HG03196 (cell line): ENCODE measurements around the gene OXSR1.
"Not testable (repeated sequence)": the region's sequence is repeated elsewhere in the genome, so short reads cannot be mapped to it uniquely, and the experiment has no call there.

Source experiments
- ATAC-seq: cut with Tn5 transposase; IDR thresholded peaks from one replicate; pipeline ENCODE4 v1.9.1; 2021; ENCODE audit not compliant: unreplicated experiment

Gene OXSR1

DNA sequence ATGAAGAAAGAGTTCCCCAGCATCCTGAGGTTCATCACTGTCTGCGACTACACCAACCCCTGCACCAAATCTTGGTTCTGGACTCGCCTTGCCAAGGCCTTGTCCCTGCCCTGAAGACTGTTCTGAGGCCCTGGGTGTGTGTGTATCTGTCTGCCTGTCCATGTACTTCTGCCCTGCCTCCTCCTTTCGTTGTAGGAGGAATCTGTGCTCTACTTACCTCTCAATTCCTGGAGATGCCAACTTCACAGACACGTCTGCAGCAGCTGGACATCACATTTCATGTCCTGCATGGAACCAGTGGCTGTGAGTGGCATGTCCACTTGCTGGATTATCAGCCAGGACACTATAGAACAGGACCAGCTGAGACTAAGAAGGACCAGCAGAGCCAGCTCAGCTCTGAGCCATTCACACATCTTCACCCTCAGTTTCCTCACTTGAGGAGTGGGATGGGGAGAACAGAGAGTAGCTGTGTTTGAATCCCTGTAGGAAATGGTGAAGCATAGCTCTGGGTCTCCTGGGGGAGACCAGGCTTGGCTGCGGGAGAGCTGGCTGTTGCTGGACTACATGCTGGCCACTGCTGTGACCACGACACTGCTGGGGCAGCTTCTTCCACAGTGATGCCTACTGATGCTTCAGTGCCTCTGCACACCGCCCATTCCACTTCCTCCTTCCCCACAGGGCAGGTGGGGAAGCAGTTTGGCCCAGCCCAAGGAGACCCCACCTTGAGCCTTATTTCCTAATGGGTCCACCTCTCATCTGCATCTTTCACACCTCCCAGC lies 24.0 kb upstream of the OXSR1 start:
- ATAC-seq, result no peak

GRCh38 chr3:38141952-38142273 lies 23.4 kb upstream of the OXSR1 start:
- no peak for ATAC-seq

DNA sequence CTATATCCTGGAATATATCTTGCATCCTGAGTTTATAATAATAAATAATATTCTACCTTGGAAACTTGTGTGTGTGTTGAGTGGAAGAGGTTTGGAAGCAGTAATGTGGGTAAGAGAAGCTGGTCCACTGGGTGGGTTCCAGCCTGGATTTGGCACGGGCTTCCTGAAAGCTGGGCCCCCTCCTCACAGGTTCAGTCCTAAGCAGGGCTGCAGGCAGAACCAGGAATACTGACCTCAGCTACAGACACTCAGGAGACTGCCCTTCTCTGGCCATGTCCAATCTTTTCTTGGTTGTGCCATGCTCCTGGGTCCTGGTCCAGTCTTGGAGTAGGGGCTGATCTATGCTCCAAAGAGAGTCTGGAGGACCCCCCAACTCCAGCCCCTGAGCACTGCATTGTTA lies 22.4 kb upstream of the OXSR1 start:
- ATAC-seq, result no peak

DNA sequence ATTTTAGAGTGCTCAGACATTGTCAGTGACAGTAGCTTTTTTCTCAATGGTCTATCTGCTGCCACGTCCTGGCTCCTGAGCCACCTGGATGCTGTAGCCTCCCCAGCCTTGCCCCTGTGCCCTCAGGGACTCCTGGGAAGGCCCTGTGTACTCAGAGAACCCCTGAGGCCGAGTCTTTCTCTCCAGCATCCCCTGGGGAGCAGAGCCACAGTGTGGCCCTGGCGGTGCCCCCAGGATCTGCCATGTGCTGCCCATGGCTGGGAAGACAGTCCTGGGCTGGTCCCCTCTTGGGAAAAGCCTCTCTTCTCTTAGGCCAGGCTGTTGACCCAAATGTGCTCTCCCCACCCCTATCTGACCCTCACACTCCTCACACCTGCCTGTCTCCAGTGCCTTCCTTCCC lies 21.8 kb upstream of the OXSR1 start:
- ATAC-seq, result no peak

DNA sequence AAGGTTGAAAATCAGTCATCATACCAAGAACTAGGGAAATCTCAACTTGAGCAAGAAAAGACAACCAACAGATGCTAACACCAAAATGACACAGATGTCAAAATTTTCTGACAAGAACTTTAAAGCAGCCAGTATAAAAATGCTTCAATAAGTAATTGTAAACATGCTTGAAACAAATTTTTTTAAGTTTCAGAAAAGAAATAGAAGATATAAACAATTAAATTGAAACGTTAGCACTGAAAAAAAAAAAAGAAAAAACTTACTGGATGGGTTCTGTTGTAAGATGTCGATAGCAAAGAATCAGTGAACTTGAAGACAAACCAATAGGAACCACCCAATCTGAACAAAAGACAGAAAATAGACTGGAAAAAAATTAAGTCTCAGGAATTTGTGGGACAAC lies 18.8 kb upstream of the OXSR1 start:
- no peak for ATAC-seq

DNA sequence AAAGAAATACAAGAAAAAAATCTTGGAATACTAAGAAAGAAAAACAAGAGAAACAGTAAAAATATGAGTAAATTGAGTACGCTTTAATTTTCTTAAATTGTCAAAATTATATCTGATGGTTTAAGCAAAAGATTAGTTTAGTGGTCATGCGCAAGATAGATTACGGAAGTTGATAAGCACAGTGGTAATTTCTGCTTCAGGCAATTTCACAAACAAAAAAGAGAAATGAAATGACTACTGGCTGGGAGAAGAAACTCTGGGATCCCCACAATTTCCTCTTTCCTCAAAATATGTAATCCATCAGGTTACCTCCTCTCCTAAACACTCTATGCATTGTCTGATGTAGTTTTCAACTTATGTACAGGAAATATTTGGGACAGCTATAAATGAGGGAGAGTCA lies 17.9 kb upstream of the OXSR1 start:
- no peak for ATAC-seq

DNA sequence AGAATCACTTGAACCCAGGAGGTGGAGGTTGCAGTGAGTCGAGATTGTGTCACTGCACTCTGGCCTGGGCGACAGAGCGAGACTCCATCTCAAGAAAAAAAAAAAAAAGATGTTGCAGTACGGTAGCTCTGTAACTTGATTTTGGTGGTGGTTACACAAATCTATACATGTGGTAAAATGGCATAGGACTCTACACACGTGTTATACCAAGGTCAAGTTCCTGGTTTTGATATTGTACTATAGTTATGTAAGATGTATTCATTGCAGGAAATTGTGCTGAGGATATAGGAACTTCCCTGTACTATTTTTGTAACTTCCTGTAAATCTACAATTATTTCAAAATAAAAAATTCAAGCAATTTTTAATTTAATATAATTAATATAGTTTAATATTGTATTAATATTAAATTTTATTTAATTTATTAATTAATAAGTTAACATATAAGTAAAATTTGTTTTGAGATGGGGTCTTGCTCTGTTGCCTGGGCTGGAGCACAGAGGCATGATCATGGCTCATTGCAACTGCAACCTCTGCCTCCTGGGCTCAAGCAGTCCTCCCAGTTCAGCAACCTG lies 16.9 kb upstream of the OXSR1 start:
- no peak for ATAC-seq

- ATAC-seq, result no peak
These were observed 15.6 kb upstream of the OXSR1 start for GRCh38 chr3:38149708-38150107.

GRCh38 chr3:38150780-38151528 lies 14.4 kb upstream of the OXSR1 start:
- ATAC-seq, result no peak

- ATAC-seq, result no peak
These were observed 13.6 kb upstream of the OXSR1 start for GRCh38 chr3:38151667-38152265.

- no peak for ATAC-seq
These were observed 12.7 kb upstream of the OXSR1 start for GRCh38 chr3:38152609-38153008.

DNA sequence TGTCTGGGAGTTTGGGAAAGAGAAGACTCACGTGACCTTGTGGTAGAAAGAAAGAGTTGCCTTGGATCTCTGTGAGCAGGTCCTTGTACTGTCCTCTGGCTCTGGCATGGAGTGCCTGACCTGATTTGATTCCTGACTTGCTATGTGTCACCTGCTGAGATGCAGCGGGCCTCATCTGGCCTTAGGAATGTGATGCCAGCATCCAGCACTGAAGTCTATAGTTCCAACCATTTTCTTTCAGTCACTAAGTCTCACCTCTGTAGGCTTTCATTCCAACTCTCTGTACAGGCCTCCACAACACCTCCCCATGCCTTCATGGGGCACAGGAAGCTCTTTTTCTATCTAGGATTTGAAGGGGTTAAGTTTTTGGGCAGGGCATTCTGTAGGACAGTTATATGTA lies 12.1 kb upstream of the OXSR1 start:
- no peak for ATAC-seq

DNA sequence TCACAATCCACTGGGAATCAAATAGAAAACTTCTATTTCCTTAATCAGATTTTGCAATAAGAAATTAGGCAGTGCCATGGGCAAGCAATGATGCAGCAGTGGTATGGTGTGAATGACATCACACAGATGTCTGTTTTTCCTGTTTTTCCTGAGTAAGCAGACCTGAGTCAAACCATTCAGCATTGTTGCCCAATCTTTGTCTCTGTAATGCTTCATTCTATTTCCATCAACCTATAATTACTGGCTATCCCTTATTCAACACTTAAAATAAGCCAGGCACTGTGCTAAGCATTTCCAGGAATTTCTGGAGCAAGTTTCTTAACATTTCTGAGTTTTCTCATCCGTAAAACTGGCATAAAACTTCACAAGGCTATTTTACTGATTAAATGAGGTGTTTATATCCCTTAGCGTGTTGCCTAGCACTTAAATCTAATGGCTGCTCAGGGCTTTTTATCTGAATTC lies 11.3 kb upstream of the OXSR1 start:
- no peak for ATAC-seq

DNA sequence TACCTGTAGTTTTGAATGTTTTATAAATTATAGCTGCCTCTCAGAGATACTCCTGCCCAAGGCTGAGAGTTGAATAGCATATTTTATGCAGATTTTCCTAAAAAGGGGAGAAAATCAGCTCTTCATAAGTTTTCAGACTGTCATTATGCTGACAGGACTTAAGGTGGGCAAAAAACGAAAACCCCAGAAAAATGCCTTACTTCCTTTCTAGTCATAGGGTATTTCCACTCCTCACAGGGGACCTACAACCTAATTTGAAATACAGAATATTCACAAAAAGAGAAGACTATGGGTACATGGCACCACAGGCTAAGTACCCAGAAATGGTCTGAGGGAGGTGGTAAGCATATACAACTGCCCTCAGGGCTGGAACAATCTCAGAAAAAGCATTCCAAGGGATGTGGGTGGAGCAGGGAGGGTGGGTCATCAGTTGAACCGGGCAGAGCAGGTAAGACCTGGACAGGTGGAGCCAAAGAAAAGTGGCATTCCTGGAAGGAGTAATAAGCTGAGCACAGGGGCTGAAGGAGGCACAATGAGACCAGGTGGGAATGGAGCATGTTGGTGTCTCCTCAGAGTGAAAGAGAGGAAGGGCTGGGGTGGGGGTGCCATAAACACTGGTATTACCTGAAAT lies 10.6 kb upstream of the OXSR1 start:
- no peak for ATAC-seq

- no peak for ATAC-seq
These were observed 9.5 kb upstream of the OXSR1 start for GRCh38 chr3:38155825-38156224.

GRCh38 chr3:38157117-38157516 lies 8.2 kb upstream of the OXSR1 start:
- ATAC-seq, result no peak

- no peak for ATAC-seq
These were observed 7.7 kb upstream of the OXSR1 start for GRCh38 chr3:38157595-38157994.

DNA sequence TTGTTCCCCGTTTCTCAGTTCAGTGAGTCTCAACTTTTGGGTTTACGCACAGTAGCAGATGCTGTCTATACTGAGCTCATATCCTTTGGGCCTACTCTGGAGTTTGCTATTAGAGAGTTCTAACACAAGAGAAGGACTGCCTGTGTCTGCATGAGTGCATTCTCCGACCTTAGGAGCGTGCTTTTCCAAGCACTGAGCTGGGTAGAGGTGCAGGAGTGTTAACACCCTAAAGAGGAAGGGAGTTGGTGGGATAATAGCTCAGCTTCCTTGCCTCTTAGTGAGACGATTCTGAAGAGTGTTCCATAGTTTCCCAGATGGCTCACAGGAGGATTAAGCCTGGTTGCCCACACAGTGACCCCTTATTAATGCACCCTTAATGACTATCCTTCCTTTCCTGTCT lies 6.9 kb upstream of the OXSR1 start:
- ATAC-seq, result no peak

- not testable (repeated sequence) for ATAC-seq
These were observed 4.6 kb upstream of the OXSR1 start for GRCh38 chr3:38160704-38161103.

GRCh38 chr3:38163117-38163840 lies 2.1 kb upstream of the OXSR1 start:
- ATAC-seq, result no peak
